ENCODE measurements around the gene VENTX.

Gene VENTX

DNA sequence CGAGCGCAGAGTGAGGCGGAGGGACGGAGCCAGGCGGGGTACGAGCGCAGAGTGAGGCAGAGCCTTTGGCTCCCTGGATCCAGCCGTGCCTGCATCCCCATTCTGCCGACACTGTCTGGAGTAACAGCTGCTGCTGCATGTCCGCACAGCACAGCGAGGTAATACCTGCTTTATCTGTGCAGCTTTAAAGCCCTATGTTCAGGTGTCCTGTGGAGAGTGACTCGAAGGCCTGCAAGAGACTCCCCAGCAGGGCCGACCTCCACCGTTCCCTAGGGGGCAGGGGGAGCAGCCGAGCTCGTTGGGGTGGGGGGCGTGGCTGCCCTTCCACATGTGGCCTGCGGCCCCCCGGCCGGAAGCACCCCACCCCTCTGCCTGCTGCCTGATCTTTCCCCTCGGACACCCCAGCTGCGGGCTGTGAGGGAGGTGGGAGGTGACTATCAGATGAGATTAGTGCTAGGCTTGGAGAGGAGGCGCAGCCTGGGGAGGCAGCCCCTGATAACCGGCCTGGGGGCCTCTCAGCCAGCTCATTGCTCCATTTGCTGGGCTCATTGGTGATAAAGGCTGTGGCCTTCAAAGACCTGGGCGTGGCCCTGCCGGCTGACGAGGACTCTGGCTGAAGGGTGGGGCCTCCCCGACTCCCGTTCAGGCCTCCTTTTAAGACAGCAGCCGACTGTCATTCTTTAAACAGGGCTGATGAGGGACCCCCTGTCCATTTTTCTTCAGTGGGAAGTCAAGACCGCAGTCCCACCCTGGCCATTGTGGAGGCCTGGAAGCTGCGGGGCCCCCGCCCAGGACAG lies 8.0 kb downstream of the VENTX start (continued):
- TF ChIP-seq, protein P1, sequence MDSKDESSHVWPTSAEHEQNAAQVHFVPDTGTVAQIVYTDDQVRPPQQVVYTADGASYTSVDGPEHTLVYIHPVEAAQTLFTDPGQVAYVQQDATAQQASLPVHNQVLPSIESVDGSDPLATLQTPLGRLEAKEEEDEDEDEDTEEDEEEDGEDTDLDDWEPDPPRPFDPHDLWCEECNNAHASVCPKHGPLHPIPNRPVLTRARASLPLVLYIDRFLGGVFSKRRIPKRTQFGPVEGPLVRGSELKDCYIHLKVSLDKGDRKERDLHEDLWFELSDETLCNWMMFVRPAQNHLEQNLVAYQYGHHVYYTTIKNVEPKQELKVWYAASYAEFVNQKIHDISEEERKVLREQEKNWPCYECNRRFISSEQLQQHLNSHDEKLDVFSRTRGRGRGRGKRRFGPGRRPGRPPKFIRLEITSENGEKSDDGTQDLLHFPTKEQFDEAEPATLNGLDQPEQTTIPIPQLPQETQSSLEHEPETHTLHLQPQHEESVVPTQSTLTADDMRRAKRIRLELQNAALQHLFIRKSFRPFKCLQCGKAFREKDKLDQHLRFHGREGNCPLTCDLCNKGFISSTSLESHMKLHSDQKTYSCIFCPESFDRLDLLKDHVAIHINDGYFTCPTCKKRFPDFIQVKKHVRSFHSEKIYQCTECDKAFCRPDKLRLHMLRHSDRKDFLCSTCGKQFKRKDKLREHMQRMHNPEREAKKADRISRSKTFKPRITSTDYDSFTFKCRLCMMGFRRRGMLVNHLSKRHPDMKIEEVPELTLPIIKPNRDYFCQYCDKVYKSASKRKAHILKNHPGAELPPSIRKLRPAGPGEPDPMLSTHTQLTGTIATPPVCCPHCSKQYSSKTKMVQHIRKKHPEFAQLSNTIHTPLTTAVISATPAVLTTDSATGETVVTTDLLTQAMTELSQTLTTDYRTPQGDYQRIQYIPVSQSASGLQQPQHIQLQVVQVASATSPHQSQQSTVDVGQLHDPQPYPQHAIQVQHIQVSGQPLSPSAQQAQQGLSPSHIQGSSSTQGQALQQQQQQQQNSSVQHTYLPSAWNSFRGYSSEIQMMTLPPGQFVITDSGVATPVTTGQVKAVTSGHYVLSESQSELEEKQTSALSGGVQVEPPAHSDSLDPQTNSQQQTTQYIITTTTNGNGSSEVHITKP (tag by site-specific recombination; IDR thresholded peaks at IDR 0.05): no peak
- TF ChIP-seq GLIS1 (tag by site-specific recombination; IDR thresholded peaks at IDR 0.05) (peak; percentile 50; the same call in 1 of the 2 replicates), GLIS2 (tag by site-specific recombination; IDR thresholded peaks at IDR 0.05) (peak; percentile 59; the same call in 1 of the 2 replicates), ZNF580 (tag by site-specific recombination; IDR thresholded peaks at IDR 0.05) (no peak), ZNF514 (tag by site-specific recombination; IDR thresholded peaks at IDR 0.05) (no peak), ZNF701 (tag by site-specific recombination; IDR thresholded peaks at IDR 0.05) (no peak), ZNF626 (tag by site-specific recombination; IDR thresholded peaks at IDR 0.05) (no peak), HOXA7 (CRISPR knock-in tag; IDR thresholded peaks at IDR 0.05; ENCODE audit: borderline replicate concordance) (no peak), ZIC2 (tag by site-specific recombination; IDR thresholded peaks at IDR 0.05) (peak; percentile 72), ZNF548 (tag by site-specific recombination; IDR thresholded peaks at IDR 0.05) (no peak), ZNF223 (tag by site-specific recombination; IDR thresholded peaks at IDR 0.05) (peak; percentile 62; the same call in 1 of the 2 replicates), ZNF571 (tag by site-specific recombination; IDR thresholded peaks at IDR 0.05) (no peak), ZNF202 (tag by site-specific recombination; IDR thresholded peaks at IDR 0.05; ENCODE audit: borderline replicate concordance) (no peak), ZBTB17 (tag by site-specific recombination; IDR thresholded peaks at IDR 0.05) (peak; percentile 54; the same call in 1 of the 2 replicates), ZNF677 (tag by site-specific recombination; IDR thresholded peaks at IDR 0.05) (no peak), ZNF501 (tag by site-specific recombination; IDR thresholded peaks at IDR 0.05) (no peak), HIC1 (tag by site-specific recombination; IDR thresholded peaks at IDR 0.05) (no peak), ZNF555 (tag by site-specific recombination; conservative IDR thresholded peaks at IDR 0.05) (no peak)
- TF ChIP-seq, protein P2, sequence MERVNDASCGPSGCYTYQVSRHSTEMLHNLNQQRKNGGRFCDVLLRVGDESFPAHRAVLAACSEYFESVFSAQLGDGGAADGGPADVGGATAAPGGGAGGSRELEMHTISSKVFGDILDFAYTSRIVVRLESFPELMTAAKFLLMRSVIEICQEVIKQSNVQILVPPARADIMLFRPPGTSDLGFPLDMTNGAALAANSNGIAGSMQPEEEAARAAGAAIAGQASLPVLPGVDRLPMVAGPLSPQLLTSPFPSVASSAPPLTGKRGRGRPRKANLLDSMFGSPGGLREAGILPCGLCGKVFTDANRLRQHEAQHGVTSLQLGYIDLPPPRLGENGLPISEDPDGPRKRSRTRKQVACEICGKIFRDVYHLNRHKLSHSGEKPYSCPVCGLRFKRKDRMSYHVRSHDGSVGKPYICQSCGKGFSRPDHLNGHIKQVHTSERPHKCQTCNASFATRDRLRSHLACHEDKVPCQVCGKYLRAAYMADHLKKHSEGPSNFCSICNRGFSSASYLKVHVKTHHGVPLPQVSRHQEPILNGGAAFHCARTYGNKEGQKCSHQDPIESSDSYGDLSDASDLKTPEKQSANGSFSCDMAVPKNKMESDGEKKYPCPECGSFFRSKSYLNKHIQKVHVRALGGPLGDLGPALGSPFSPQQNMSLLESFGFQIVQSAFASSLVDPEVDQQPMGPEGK (tag by site-specific recombination; IDR thresholded peaks at IDR 0.05): no peak; the same call in 1 of the 2 replicates
- TF ChIP-seq, protein P3, sequence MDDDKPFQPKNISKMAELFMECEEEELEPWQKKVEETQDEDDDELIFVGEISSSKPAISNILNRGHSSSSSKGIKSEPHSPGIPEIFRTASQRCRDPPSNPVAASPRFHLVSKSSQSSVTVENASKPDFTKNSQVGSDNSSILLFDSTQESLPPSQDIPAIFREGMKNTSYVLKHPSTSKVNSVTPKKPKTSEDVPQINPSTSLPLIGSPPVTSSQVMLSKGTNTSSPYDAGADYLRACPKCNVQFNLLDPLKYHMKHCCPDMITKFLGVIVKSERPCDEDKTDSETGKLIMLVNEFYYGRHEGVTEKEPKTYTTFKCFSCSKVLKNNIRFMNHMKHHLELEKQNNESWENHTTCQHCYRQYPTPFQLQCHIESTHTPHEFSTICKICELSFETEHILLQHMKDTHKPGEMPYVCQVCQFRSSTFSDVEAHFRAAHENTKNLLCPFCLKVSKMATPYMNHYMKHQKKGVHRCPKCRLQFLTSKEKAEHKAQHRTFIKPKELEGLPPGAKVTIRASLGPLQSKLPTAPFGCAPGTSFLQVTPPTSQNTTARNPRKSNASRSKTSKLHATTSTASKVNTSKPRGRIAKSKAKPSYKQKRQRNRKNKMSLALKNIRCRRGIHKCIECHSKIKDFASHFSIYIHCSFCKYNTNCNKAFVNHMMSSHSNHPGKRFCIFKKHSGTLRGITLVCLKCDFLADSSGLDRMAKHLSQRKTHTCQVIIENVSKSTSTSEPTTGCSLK (tag by site-specific recombination; IDR thresholded peaks at IDR 0.05): no peak
